Endothelial cell of umbilical vein (primary cell): Measurements from ENCODE around the gene RPIA. TPM values are rescaled to one million over a fixed set of nuclear protein-coding genes. Genes with fewer than 3 reads are reported as not detected.

Experiments used
- BruUV-seq: library from RNA; stranded (reverse); fragments of 400-500 nt; replicated peaks from 2 replicates; lab custom pipeline; 2021; lab: Mats Ljungman, UMichigan
- CTCF ChIA-PET: fragments of 300-600, 350-600 bp; sonication (Branson Sonifier 250); formaldehyde crosslinking; loops from one replicate; lab custom pipeline; 2021; ENCODE audit warnings: antibody characterized with exemption, inconsistent platforms; lab: Charles Lee
- POLR2A ChIA-PET: fragments of 300-600, 350-600 bp; sonication (Branson Sonifier 250); formaldehyde crosslinking; loops from one replicate; lab custom pipeline; 2021; ENCODE audit warnings: antibody characterized with exemption, inconsistent platforms; lab: Charles Lee
- DNase-seq: peaks from one replicate; pipeline ENCODE4 v3.0.0-alpha.2; 2011; ENCODE audit warnings: low read depth, low spot score
- FAIRE-seq: peaks from 2 replicates; lab custom pipeline; 2011; peaks lifted over from hg19 to GRCh38; lab: Jason Lieb, UNC
- H2AFZ ChIP-seq: 2 replicates; pipeline ENCODE4 v1.6.0; 2012; ENCODE audit warnings: low read depth, low read length, control low read depth, inconsistent platforms
- H3K27ac ChIP-seq: 2 replicates; pipeline ENCODE4 v1.5.1; 2011; ENCODE audit warnings: low read depth, mild to moderate bottlenecking, control low read depth, low read length, moderate library complexity; ENCODE audit not compliant: insufficient read depth
- H3K27me3 ChIP-seq, 2 experiments: 2 replicates each; pipeline versions ENCODE4 v1.6.0 to v1.6.1; 2011; ENCODE audit warnings: low read length in 2 of 2, mixed read lengths in 1 of 2; ENCODE audit not compliant: control insufficient read depth in 2 of 2, insufficient read depth in 2 of 2
- H3K36me3 ChIP-seq, 2 experiments: 2 replicates in 1 of 2; 3 replicates in 1 of 2; pipeline ENCODE4 v1.5.1; 2011; ENCODE audit warnings: low read length in 2 of 2, mild to moderate bottlenecking in 1 of 2, moderate library complexity in 1 of 2; ENCODE audit not compliant: control insufficient read depth in 2 of 2, insufficient read depth in 2 of 2; ENCODE audit errors: extremely low read depth in 1 of 2
- H3K4me1 ChIP-seq: 3 replicates; pipeline ENCODE4 v1.5.1; 2011; ENCODE audit warnings: mild to moderate bottlenecking, low read length; ENCODE audit not compliant: control insufficient read depth, insufficient read depth; ENCODE audit errors: extremely low read depth
- H3K4me2 ChIP-seq: 2 replicates; pipeline ENCODE4 v1.6.1; 2011; ENCODE audit warnings: low read length, control low read depth, mixed read lengths; ENCODE audit not compliant: insufficient read depth
- H3K4me3 ChIP-seq, 3 experiments: fragments of 200-600 bp in 1 of 3; sonication (generic), shearing (Covaris generic) in 1 of 3; replicated peaks in 1 of 3; 2 replicates each; pipeline ENCODE4 v1.5.1; 2011 to 2016; ENCODE audit warnings: control low read depth in 3 of 3, low read length in 3 of 3, mild to moderate bottlenecking in 2 of 3, inconsistent platforms in 1 of 3, low read depth in 1 of 3, moderate library complexity in 1 of 3; ENCODE audit not compliant: insufficient read depth in 1 of 3
- H3K79me2 ChIP-seq: 2 replicates; pipeline ENCODE4 v1.6.0; 2012; ENCODE audit warnings: low read length, inconsistent platforms; ENCODE audit not compliant: control insufficient read depth, insufficient read depth
- H3K9ac ChIP-seq: replicated peaks from 2 replicates; pipeline ENCODE3; 2011; ENCODE audit warnings: low read length, control low read depth; ENCODE audit not compliant: insufficient read depth; ENCODE audit errors: extremely low read depth
- H3K9me1 ChIP-seq: replicated peaks from 3 replicates; pipeline ENCODE4 v1.6.0; 2011; ENCODE audit warnings: mild to moderate bottlenecking, low read length; ENCODE audit not compliant: control insufficient read depth, insufficient read depth; ENCODE audit errors: extremely low read depth
- H3K9me3 ChIP-seq: replicated peaks from 2 replicates; pipeline ENCODE4 v1.5.1; 2012; ENCODE audit warnings: low read length, inconsistent platforms; ENCODE audit not compliant: control insufficient read depth, insufficient read depth
- H4K20me1 ChIP-seq: replicated peaks from 2 replicates; pipeline ENCODE3; 2011; ENCODE audit warnings: mild to moderate bottlenecking, low read length; ENCODE audit not compliant: control insufficient read depth, insufficient read depth; ENCODE audit errors: extremely low read depth
- EZH2 ChIP-seq: IDR thresholded peaks from 2 replicates; pipeline ENCODE4 v1.6.1; 2012; ENCODE audit warnings: borderline replicate concordance, low read depth, mild to moderate bottlenecking, moderate library complexity, low read length, inconsistent platforms; ENCODE audit not compliant: severe bottlenecking
- FOS ChIP-seq: IDR thresholded peaks from 2 replicates; pipeline ENCODE4 v1.6.1; 2011; ENCODE audit warnings: mild to moderate bottlenecking, low read length, moderate library complexity, borderline replicate concordance; ENCODE audit not compliant: insufficient read depth
- GATA2 ChIP-seq: IDR thresholded peaks from 2 replicates; pipeline ENCODE4 v1.7.0; 2011; ENCODE audit warnings: low read depth, mild to moderate bottlenecking, moderate library complexity, mixed read lengths, low read length; ENCODE audit not compliant: insufficient read length, insufficient read depth
- JUN ChIP-seq: IDR thresholded peaks from 2 replicates; pipeline ENCODE4 v1.6.1; 2011; ENCODE audit warnings: borderline replicate concordance, low read depth; ENCODE audit not compliant: insufficient read length, insufficient read depth
- MYC ChIP-seq: IDR thresholded peaks from one replicate; pipeline ENCODE4 v1.6.1; 2011; ENCODE audit warnings: mild to moderate bottlenecking, low read depth, low read length
- POLR2A ChIP-seq: IDR thresholded peaks from 2 replicates; pipeline ENCODE4 v1.6.1; 2012; ENCODE audit warnings: low read depth, mild to moderate bottlenecking, control low read depth, low read length
- POLR2AphosphoS5 ChIP-seq: IDR thresholded peaks from 2 replicates; pipeline ENCODE4 v1.6.1; 2012; ENCODE audit warnings: low read depth, mild to moderate bottlenecking, control low read depth, low read length, moderate library complexity; ENCODE audit not compliant: insufficient read depth
- dilution Hi-C: fragments of 300-500 bp; cut with MboI; formaldehyde crosslinking; loops from one replicate; pipeline ENCODE4 v1.15.0; 2019; ENCODE audit warnings: low sequenced_read_pairs; ENCODE audit not compliant: extremely low pct_ligation_motif_present
- intact Hi-C: fragments of 100-400 bp; cut with micrococcal nuclease; formaldehyde crosslinking; loops from one replicate; pipeline ENCODE4 v1.10.0; 2022
- polyA plus RNA-seq, 4 experiments: library from polyadenylated mRNA; depleted of rRNA in 3 of 4; stranded (reverse) in 3 of 4; unstranded in 1 of 4; fragments of >200 nt; gene quantifications; 2 replicates each; pipeline versions ENCODE4 v1.2.1 to v1.2.3, GENCODE V29; 2011 to 2012; ENCODE audit warnings: missing spikeins in 1 of 4
- total RNA-seq: library from RNA; stranded (reverse); gene quantifications from 2 replicates; pipeline ENCODE4 v1.2.3, GENCODE V29; 2021
- TF ChIP-seq, protein P1 (sequence below): IDR thresholded peaks from 2 replicates; pipeline ENCODE4 v1.6.1; 2011; ENCODE audit not compliant: insufficient read depth, insufficient read length
- TF ChIP-seq, protein P2 (sequence below), 2 donors: IDR thresholded peaks; 1 replicate in 1 of 2; 2 replicates in 1 of 2; pipeline ENCODE4 v1.5.1; 2011; ENCODE audit warnings: low read length in 2 of 2, mild to moderate bottlenecking in 2 of 2, moderate library complexity in 2 of 2, control low read depth in 1 of 2, inconsistent platforms in 1 of 2, low read depth in 1 of 2; ENCODE audit not compliant: insufficient read depth in 1 of 2; ENCODE audit errors: extremely low read depth in 1 of 2

Gene RPIA
- total and polyA plus RNA-seq, 2 donors (not counting 3 experiments of a cell fraction or from before 2014, with no cell fraction given) = 15.7 to 30.3 TPM

DNA sequence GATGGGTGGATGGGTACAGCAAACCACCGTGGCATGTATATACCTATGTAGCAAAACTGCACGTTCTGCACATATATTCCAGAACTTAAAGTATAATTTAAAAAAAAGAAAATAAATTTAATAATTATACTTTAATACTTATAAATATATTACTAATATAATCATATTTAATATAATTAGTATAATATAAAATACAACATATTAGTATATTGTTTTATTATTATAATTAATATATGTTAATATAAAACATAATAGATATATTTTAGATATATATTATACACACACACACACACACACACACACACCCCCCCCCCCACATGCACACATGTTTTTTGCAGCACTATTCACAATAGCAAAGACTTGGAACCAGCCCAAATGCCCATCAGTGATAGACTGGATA lies 29.8 kb downstream of the RPIA start:
- no peak overlapping the region for H3K9ac ChIP-seq
- H3K27me3 ChIP-seq = no peaks in the 10 kb centered on the region
- intact Hi-C loops (no loop called here), dilution Hi-C loops (no loop called here)
- CTCF ChIA-PET = no interaction called here
- FAIRE-seq (no peak), DNase-seq (no peak)
- no peak overlapping the region for H3K27ac ChIP-seq
- H2AFZ ChIP-seq = no peak overlapping the region
- H3K9me3 ChIP-seq = no peaks in the 10 kb centered on the region
- TF ChIP-seq, protein P1, sequence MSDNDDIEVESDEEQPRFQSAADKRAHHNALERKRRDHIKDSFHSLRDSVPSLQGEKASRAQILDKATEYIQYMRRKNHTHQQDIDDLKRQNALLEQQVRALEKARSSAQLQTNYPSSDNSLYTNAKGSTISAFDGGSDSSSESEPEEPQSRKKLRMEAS = no peak
- TF ChIP-seq MYC = no peak
- TF ChIP-seq GATA2 = no peak
- TF ChIP-seq, protein P2, sequence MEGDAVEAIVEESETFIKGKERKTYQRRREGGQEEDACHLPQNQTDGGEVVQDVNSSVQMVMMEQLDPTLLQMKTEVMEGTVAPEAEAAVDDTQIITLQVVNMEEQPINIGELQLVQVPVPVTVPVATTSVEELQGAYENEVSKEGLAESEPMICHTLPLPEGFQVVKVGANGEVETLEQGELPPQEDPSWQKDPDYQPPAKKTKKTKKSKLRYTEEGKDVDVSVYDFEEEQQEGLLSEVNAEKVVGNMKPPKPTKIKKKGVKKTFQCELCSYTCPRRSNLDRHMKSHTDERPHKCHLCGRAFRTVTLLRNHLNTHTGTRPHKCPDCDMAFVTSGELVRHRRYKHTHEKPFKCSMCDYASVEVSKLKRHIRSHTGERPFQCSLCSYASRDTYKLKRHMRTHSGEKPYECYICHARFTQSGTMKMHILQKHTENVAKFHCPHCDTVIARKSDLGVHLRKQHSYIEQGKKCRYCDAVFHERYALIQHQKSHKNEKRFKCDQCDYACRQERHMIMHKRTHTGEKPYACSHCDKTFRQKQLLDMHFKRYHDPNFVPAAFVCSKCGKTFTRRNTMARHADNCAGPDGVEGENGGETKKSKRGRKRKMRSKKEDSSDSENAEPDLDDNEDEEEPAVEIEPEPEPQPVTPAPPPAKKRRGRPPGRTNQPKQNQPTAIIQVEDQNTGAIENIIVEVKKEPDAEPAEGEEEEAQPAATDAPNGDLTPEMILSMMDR (IDR thresholded peaks at IDR 0.05; ENCODE audit: extremely low read depth in 1 of 2, insufficient read depth in 1 of 2, low read depth in 1 of 2, low read length in 2 of 2) = no peak
- no peak for TF ChIP-seq EZH2
- TF ChIP-seq JUN = no peak
- TF ChIP-seq FOS = no peak
- no peak for TF ChIP-seq POLR2AphosphoS5
- no peak for TF ChIP-seq POLR2A
- H3K4me3 ChIP-seq = no peak overlapping the region
- POLR2A ChIA-PET = no interaction called here
- H3K9me1 ChIP-seq = no peaks in the 10 kb centered on the region
- H3K36me3 ChIP-seq = no peaks in the 10 kb centered on the region
- BruUV-seq = no TSS peak
- peaks cover 2% of the 10 kb centered on the region for H3K79me2 ChIP-seq
- H3K4me2 ChIP-seq = no peak overlapping the region
- no peaks in the 10 kb centered on the region for H3K4me1 ChIP-seq
- H4K20me1 ChIP-seq = no peaks in the 10 kb centered on the region
